ENCODE data around the gene RSPO4. TPM values are rescaled to one million over a fixed set of nuclear protein-coding genes. Genes with fewer than 3 reads are reported as not detected.

Gene RSPO4
- total and polyA plus RNA-seq, 9 of the 15 experiments (the other 6 are each of a cell fraction or from before 2014, with no cell fraction given) = 0.04 to 0.34 TPM; not detected in 7

DNA sequence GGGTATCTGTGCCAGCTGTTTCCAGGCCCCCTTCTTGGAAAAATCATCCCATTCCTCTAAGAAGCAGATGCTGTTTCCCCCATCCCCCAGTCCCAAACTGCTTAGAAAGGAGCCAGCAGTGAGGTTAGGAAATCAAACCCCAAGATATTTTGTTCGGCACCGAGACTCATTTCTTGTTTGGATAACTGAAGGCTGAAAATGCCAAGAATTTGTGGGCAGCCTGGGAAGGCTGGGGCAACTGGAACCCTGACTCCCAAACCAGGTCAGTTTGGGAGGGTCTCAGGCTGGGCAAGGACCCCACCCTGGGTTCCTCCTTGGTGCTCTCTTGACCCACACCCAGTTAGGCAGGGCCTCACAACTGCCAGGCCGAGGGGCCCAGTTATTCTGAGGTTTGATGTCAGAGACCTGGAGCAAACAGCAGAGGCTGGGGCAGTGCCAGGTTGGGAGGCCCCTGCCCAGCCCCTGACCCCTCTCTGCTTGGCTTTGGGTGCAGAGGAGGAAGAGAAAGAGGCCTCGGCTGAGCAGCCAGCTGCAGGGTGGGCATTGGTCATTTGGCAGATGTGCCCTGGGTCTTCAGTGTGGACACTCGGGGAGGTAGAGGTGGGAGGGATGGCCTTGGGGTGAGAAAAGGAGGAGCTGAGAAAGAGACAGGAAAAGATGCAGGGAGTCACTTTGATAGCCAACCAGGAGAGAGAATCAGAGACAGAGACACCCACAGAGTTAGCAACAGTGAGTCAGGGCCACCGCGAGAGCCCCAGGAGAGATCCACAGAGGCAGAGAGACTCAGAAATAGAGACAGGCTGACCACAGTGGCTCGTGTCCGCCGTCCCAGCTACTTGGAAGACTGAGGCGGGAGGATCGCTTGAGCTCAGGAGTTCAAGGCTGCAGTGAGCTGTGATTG lies 91.0 kb downstream of the RSPO4 start:
- H3K79me2 ChIP-seq (ENCODE audit: control insufficient read depth, insufficient read depth, low read length) = no peaks in the 10 kb centered on the region
- no peak for ATAC-seq
- H3K36me3 ChIP-seq (ENCODE audit: control insufficient read depth, insufficient read depth, low read length) = no peaks in the 10 kb centered on the region
- H3K4me2 ChIP-seq (ENCODE audit: insufficient read depth, low read length) = no peak overlapping the region
- H3K9me1 ChIP-seq (ENCODE audit: control insufficient read depth, insufficient read depth, low read length) = no peaks in the 10 kb centered on the region
- WGBS (ENCODE audit: insufficient coverage, low coverage, missing lambda C conversion rate) = 4% methylated on average over 12 of the region's 12 CpGs
- H3K27ac ChIP-seq (ENCODE audit: extremely low read depth, low read depth, low read length) = no peak overlapping the region
- H3K9ac ChIP-seq (ENCODE audit: insufficient read depth in 1 of 2, low read depth in 2 of 2, low read length in 2 of 2) = no peak overlapping the region
- CTCF ChIA-PET (ENCODE audit: low intra/inter-chr PET ratio) = interaction anchor here (1.6 kb wide), 1 partner anchor 95 kb away, joined by 6 read pairs; no protein-coding TSS in a partner anchor
- POLR2A ChIA-PET = interaction anchor here (0.6 kb wide), 1 partner anchor 13 kb away, joined by 3 read pairs; no protein-coding TSS in a partner anchor
- H2AFZ ChIP-seq (ENCODE audit: low read depth, low read length) = no peak overlapping the region
- H3K27me3 ChIP-seq (ENCODE audit: control insufficient read depth in 2 of 2, insufficient read depth in 2 of 2, low read length in 2 of 2) = peaks cover 8 to 30% of the 10 kb centered on the region in 2 experiments; a peak in 4 of 5 replicates
- no peaks in the 10 kb centered on the region for H3K4me1 ChIP-seq (replicated peaks in 1 of 2; ENCODE audit: control insufficient read depth in 2 of 2, insufficient read depth in 2 of 2, low read length in 2 of 2)
- DNase-seq (ENCODE audit: extremely low read depth in 1 of 4, low spot score in 3 of 4) = no peak
- intact Hi-C loops (cut with micrococcal nuclease) (no loop called here), in situ Hi-C loops (cut with MboI) (no loop called here)
- H4K20me1 ChIP-seq (replicated peaks; ENCODE audit: control insufficient read depth, insufficient read depth, low read length) = no peaks in the 10 kb centered on the region
- H3K9me3 ChIP-seq (replicated peaks; ENCODE audit: control insufficient read depth, insufficient read depth, low read depth, low read length) = no peaks in the 10 kb centered on the region
- no peak for FAIRE-seq
- TF ChIP-seq SAFB2 (IDR thresholded peaks at IDR 0.05; ENCODE audit: borderline replicate concordance, low read depth, low read length, severe bottlenecking) (no peak), TCF7L2 (IDR thresholded peaks at IDR 0.05; ENCODE audit: low read depth, low read length) (no peak), ZNF133 (CRISPR knock-in tag; IDR thresholded peaks at IDR 0.05) (no peak), ZNF586 (CRISPR knock-in tag; conservative IDR thresholded peaks at IDR 0.05) (no peak), BHLHE40 (IDR thresholded peaks at IDR 0.05; ENCODE audit: low read length) (no peak), RBM39 (optimal IDR thresholded peaks at IDR 0.05; ENCODE audit: low read depth, low read length) (no peak), NEUROD1 (IDR thresholded peaks at IDR 0.05; ENCODE audit: borderline replicate concordance, low read depth, low read length, partially characterized antibody) (no peak)
- no peak overlapping the region for H3K4me3 ChIP-seq
- no TSS peak for BruUV-seq (replicated peaks)
